Spleen (tissue), 7 donors: ENCODE results near the gene C6orf58.

Experiments
- CTCF ChIP-seq, 11 experiments: fragments of 200-600 bp in 7 of 11; fragments of 450-650 bp in 4 of 11; sonication (generic) in 4 of 11; IDR thresholded peaks in 8 of 11; conservative IDR thresholded peaks in 3 of 11; 1 replicate in 7 of 11; 2 replicates in 4 of 11; pipeline versions ENCODE4 v1.4.0 to v1.8.0; 2016 to 2021; ENCODE audit warnings: antibody characterized with exemption in 11 of 11, inconsistent platforms in 4 of 11, mild to moderate bottlenecking in 1 of 11
- POLR2AphosphoS5 ChIP-seq, 3 donors: sonication (generic); formaldehyde crosslinking; IDR thresholded peaks; one replicate each; pipeline ENCODE4 v1.5.1; 2017; ENCODE audit warnings: antibody characterized with exemption in 3 of 3
- donor health status: DM: no; HTN: no; CAD: no; lungs with moderate emphysema.
- donor health status: DM: no; HTN: no; CAD: no.
- donor health status: DM: no; HTN: no; CAD: no.

DNA sequence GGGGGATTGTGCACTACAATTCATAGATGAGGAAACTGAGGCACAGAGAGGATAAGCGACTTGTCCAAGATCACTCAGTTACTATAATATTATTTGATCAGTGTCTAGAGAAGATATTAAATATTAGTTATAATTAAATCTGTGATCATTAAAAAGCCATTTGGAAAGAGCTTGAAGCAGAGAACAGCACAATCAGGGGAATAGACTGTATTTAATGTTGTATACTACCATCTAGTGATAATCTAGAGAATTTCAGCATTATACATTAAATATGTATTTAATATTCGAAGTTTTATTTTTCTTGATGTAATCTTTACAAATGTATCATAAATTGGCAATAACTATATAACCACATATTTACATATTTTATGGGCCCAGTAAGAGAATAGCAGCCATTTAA is 37.7 kb upstream of the C6orf58 start:
- no peak for TF ChIP-seq POLR2AphosphoS5 (IDR thresholded peaks at IDR 0.05)
- TF ChIP-seq CTCF (IDR thresholded peaks at IDR 0.05 in 8 of 11, conservative IDR thresholded peaks at IDR 0.05 in 3 of 11), result peak in 8 of 11 experiments; percentile 11 to 48 (median 40)
